ENCODE measurements around the gene SNX1. TPM values are rescaled to one million over a fixed set of nuclear protein-coding genes. Genes with fewer than 3 reads are reported as not detected.

The SNX1 gene
- total RNA-seq, 1 donor, result 55.0 TPM

DNA sequence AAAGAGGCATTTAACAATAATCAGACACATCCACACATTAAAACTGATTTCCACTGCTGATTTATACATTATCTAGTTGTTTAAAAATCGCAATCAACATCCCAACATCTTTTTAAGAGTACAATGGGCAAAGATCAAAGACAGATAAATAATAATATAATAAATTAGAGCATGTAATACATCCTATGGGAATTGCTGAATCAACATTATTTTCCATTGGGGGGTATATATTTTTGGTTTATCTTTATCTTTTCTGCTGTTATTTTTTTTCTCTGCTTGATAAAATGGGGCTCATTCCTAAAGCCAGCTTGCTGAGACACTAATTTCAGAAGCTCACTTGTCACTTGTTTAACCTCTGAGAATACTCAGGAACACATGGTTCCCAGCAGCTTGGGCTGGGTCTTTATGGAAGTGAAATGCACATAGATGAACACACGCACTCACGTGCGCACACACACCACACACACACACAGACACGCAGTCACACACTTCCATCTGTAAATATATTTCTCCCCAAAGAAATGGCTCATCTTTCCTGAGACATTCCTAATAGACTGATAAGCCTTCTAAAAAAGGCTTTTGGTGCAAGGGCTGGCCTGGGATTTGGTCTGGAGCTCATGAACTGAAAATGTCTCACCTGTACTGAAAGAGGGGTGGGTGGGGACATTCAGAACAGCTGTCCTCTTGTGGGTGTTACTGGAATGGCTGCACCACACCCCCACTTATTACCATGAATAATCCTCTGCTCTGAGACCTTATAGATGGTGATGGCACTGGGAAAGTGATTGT, 70.5 kb downstream of the SNX1 start:
- TF ChIP-seq, protein P1, sequence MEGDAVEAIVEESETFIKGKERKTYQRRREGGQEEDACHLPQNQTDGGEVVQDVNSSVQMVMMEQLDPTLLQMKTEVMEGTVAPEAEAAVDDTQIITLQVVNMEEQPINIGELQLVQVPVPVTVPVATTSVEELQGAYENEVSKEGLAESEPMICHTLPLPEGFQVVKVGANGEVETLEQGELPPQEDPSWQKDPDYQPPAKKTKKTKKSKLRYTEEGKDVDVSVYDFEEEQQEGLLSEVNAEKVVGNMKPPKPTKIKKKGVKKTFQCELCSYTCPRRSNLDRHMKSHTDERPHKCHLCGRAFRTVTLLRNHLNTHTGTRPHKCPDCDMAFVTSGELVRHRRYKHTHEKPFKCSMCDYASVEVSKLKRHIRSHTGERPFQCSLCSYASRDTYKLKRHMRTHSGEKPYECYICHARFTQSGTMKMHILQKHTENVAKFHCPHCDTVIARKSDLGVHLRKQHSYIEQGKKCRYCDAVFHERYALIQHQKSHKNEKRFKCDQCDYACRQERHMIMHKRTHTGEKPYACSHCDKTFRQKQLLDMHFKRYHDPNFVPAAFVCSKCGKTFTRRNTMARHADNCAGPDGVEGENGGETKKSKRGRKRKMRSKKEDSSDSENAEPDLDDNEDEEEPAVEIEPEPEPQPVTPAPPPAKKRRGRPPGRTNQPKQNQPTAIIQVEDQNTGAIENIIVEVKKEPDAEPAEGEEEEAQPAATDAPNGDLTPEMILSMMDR (IDR thresholded peaks at IDR 0.05; ENCODE audit: insufficient read depth, low read length), result no peak
- DNase-seq (ENCODE audit: low read depth), result peak; percentile 15

DNA sequence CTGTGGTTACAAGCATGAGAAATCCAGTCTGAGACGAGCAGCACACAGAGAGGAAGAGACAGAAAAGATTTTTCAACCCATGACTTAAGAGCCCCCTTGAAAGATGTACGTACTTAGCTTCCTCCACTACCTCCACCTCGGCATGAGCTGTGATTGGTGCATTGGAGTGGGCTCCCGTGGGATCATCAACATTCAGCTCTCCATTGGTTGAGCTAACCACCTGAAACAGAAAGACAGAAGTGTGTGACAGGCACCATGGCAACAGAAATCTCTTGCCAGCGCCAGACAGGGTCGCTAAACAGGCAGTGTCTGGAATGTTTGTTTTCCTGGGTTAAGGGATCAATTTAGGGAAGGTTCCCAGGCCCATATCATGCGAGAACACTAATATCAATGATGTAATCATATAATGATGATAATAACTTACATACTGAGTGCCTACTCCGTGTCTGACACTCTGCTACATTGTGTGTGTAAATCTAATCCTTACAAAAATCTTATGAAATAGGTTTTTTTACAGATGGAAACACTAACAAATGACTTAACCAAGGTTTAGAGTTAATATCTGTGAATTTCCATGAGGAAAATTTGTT, 84.5 kb downstream of the SNX1 start:
- H3K4me3 ChIP-seq (ENCODE audit: low read depth, low read length), result no peak overlapping the region
- TF ChIP-seq, protein P1 (IDR thresholded peaks at IDR 0.05; ENCODE audit: insufficient read depth, low read length), result no peak
- DNase-seq (ENCODE audit: low read depth), result no peak

More for the DNA sequence above, 70.5 kb downstream of the SNX1 start:
- no peak overlapping the region for H3K4me3 ChIP-seq (ENCODE audit: low read depth, low read length)

DNA sequence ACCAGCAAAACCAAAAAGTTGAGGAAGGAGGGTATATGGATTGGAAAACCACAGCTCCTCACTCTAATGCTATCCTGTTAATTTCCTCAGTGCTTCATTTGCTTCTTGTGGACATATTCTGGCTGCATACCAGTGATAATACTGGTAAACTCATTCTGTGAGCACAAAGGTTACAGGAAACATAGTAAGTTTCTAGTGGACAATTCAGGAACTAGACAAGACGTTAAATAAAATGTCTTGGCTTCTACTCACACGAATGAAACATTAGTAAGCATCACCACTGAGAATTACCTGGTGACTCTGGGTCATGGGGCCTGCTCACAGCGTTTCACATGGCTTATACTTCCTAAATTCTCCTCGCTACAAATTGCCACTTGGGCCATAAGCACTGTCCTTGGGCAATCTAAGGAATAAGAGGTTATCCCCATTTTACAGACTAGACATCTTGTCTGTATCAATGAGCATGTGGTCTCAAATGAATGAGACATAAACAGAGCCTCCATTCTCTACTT, 87.1 kb downstream of the SNX1 start:
- H3K4me3 ChIP-seq (ENCODE audit: low read depth, low read length), result no peak overlapping the region
- DNase-seq (ENCODE audit: low read depth), result no peak
- TF ChIP-seq, protein P1 (IDR thresholded peaks at IDR 0.05; ENCODE audit: insufficient read depth, low read length), result no peak

DNA sequence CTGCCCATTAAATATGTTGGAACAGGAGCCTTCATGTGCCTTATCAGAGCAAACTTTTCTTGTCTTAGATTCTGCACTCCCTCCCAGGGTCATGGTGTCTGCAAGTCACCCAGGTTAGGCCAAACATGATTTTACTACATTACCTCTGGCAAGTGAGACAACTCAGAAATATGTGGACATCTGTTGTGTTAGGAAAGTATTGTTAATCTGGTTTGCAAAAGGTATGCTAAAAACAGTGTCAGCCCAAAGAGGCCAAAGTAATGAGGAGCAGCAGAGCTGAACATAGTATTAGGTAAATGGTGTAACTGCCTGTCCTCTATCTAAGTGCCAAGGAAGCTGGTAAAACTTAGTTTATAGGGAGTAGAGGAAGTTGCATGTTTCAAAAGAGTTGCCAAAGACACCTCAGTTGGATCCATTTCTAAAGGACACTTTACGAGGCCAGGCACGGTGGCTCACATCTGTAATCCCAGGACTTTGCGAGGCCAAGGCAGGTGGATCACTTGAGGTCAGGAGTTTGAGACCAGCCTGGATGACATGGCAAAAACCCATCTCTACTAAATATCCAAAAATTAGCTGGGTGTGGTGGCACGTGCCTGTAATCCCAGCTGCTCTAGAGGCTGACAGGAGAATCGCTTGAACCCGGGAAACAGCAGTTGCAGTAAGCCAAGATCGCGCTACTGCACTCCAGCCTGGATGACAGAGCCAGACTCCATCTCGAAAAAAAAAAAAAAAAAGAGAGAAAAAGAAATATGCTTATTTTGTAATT, 89.5 kb downstream of the SNX1 start:
- TF ChIP-seq, protein P1 (IDR thresholded peaks at IDR 0.05; ENCODE audit: insufficient read depth, low read length), result no peak
- no peak overlapping the region for H3K4me3 ChIP-seq (ENCODE audit: low read depth, low read length)
- DNase-seq (ENCODE audit: low read depth), result no peak

DNA sequence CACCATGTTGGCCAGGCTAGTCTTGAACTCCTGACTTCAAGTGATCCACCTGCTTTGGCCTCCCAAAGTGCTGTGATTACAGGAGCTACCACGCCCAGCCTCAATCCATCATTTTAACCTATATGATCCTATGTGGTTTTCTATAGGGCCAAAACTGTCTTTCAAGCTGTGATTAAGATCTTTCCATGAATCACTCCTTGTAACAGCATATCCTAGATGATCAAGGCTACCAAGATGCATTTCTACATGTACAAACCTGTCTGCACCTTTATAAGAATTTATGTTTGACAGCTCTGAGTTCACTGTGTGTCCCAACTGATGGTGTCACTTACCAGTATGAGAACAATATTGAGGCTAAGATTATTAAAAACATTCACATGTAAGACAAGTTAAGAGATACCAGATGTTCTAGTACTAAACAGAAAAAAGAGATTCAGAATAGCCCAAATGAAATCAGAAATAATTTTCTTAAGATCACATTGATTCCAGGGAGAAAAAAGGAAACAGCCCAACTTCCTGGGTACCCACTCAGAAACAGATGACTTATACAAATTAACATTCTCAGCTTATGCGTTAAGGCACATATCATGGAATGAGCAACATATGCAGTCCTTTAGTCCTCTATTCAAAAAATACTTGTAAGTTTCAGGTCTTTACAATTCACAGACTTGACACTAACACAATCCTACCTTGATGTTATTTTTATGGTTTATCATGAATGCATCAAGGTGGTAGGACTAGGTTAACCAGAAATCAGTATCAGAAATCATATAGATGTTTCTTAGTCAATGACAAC, 91.8 kb downstream of the SNX1 start:
- DNase-seq (ENCODE audit: low read depth), result no peak

More for the DNA sequence above, 91.8 kb downstream of the SNX1 start:
- H3K4me3 ChIP-seq (ENCODE audit: low read depth, low read length), result no peak overlapping the region
- TF ChIP-seq, protein P1 (IDR thresholded peaks at IDR 0.05; ENCODE audit: insufficient read depth, low read length), result no peak

Small RNA genes lying within 50 kb of the gene (small RNA-seq; reads per million reads assigned to genes)
- gene RF00019, result not detected

Other genes starting within 250 kb of the SNX1 start
- 3.7 and 4.2 TPM in 2 replicates for gene DAPK2, start 49.5 kb upstream of the SNX1 start, total RNA-seq (ENCODE audit: low replicate concordance)
- 57.5 and 67.7 TPM in 2 replicates for gene CIAO2A, start 2.1 kb upstream of the SNX1 start, total RNA-seq (ENCODE audit: low replicate concordance)
- 0.18 and 0.41 TPM in 2 replicates for gene SNX22, start 55.7 kb downstream of the SNX1 start, total RNA-seq (ENCODE audit: low replicate concordance)
- gene PPIB, start 67.0 kb downstream of the SNX1 start, total RNA-seq (ENCODE audit: low replicate concordance), result 237 and 811 TPM in 2 replicates